ENCODE measurements around the gene C6orf47. TPM values are rescaled to one million over a fixed set of nuclear protein-coding genes. Genes with fewer than 3 reads are reported as not detected.

C6orf47 gene
- total and polyA plus RNA-seq, 2 donors from 2014 or later = 25.5 to 26.5 TPM

GRCh38 chr6:31676904-31677303 lies 16.3 kb upstream of the C6orf47 start:
- intact Hi-C loops (cut with DNase I) = no loop called here
- peaks cover 3 to 6% (median 4%) of the 10 kb centered on the region in 3 donors for H3K4me1 ChIP-seq (ENCODE audit: control insufficient read depth in 2 of 3, insufficient read depth in 2 of 3, low read depth in 1 of 3, low read length in 3 of 3)
- no peak for DNase-seq
- no peak overlapping the region for H3K27ac ChIP-seq (ENCODE audit: low read depth in 2 of 2, low read length in 2 of 2)
- no peak for TF ChIP-seq CTCF (IDR thresholded peaks at IDR 0.05; ENCODE audit: borderline replicate concordance, extremely low read depth, insufficient read depth)
- no peak overlapping the region for H3K4me3 ChIP-seq (ENCODE audit: low read length in 3 of 3)
- no peak for FAIRE-seq
- H3K36me3 ChIP-seq (ENCODE audit: control insufficient read depth in 2 of 3, insufficient read depth in 3 of 3, low read length in 3 of 3) = peaks cover 0 to 6% (median 0%) of the 10 kb centered on the region in 3 donors
- no peak overlapping the region for H3K9ac ChIP-seq (ENCODE audit: low read length in 3 of 3)
- no peaks in the 10 kb centered on the region for H3K27me3 ChIP-seq (ENCODE audit: control insufficient read depth, insufficient read depth, low read length)
- no peaks in the 10 kb centered on the region for H3K9me3 ChIP-seq (ENCODE audit: control insufficient read depth in 2 of 3, insufficient read depth in 1 of 3, low read length in 3 of 3)

DNA sequence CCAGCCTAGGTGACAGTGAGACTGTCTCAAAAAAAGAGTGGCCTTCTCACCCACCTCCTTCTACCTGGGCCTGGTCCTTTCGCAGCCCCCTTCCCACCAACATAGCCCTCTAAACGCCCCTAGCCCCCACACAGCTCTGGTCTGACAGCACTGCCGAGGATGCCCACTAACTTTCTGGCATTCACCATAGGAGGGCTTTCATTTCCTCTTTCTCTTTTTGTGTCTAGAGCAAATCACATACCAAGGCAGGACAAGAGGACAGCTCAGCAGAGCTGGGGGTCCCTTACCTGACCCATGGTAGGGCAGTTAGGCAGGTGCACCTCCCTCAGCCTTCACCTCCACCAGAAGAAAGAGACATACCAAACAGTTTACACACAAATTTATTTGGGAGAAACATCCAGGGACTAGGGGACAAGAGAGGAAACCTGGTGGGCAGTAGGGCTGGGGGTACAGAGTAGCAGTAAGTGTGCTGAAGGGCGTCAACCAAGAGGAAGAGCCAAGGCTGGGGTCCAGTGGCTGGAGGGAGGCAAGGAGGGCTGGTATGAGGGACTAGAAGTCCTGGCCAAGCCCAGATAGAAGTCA lies 15.8 kb upstream of the C6orf47 start:
- H3K27ac ChIP-seq (ENCODE audit: low read depth in 2 of 2, low read length in 2 of 2) = no peak overlapping the region
- no peak for TF ChIP-seq CTCF (IDR thresholded peaks at IDR 0.05; ENCODE audit: borderline replicate concordance, extremely low read depth, insufficient read depth)
- peaks cover 0 to 6% (median 3%) of the 10 kb centered on the region in 3 donors for H3K4me1 ChIP-seq (ENCODE audit: control insufficient read depth in 2 of 3, insufficient read depth in 2 of 3, low read depth in 1 of 3, low read length in 3 of 3)
- no peak overlapping the region for H3K4me3 ChIP-seq (ENCODE audit: low read length in 3 of 3)
- no peak for FAIRE-seq
- no peak overlapping the region for H3K9ac ChIP-seq (ENCODE audit: low read length in 3 of 3)
- no peaks in the 10 kb centered on the region for H3K27me3 ChIP-seq (ENCODE audit: control insufficient read depth, insufficient read depth, low read length)
- H3K9me3 ChIP-seq (ENCODE audit: control insufficient read depth in 2 of 3, insufficient read depth in 1 of 3, low read length in 3 of 3) = no peaks in the 10 kb centered on the region
- intact Hi-C loops (cut with DNase I) = no loop called here
- H3K36me3 ChIP-seq (ENCODE audit: control insufficient read depth in 2 of 3, insufficient read depth in 3 of 3, low read length in 3 of 3) = peaks cover 0 to 10% (median 0%) of the 10 kb centered on the region in 3 donors
- no peak for DNase-seq

DNA sequence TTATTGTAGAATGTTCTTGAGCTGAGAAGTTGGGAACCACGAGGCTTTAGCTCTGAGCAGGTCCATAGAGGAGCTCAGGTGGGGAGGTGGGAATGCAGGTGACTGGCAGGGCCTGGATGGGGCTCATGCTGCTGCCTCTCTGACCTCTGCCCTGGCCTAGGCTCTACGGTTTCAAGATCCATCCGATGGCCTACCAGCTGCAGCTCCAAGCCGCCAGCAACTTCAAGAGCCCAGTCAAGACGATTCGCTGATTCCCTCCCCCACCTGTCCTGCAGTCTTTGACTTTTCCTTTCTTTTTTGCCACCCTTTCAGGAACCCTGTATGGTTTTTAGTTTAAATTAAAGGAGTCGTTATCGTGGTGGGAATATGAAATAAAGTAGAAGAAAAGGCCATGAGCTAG lies 9.1 kb upstream of the C6orf47 start, which contains the start of gene LY6G5B:
Gene LY6G5B (plus strand): TSS at position 301 of the 400 bp plus-strand sequence. CDS start 975 bp downstream, outside the sequence.
- FAIRE-seq = no peak
- peaks cover 2 to 6% (median 6%) of the 10 kb centered on the region in 3 donors for H3K4me1 ChIP-seq (ENCODE audit: control insufficient read depth in 2 of 3, insufficient read depth in 2 of 3, low read depth in 1 of 3, low read length in 3 of 3)

More for the DNA sequence above, 9.1 kb upstream of the C6orf47 start, which contains the start of gene LY6G5B:
- no peak for DNase-seq
- Histone ChIP-seq H3K9ac (ENCODE audit: low read length in 3 of 3) (no peak within 1 kb of the TSS), H3K27me3 (ENCODE audit: control insufficient read depth, insufficient read depth, low read length) (no peaks in the 10 kb centered on the region), H3K27ac (ENCODE audit: low read depth in 2 of 2, low read length in 2 of 2) (no peak within 1 kb of the TSS), H3K36me3 (ENCODE audit: control insufficient read depth in 2 of 3, insufficient read depth in 3 of 3, low read length in 3 of 3) (peaks cover 17 to 45% (median 39%) of the 10 kb centered on the region in 3 donors), H3K4me3 (ENCODE audit: low read length in 3 of 3) (no peak within 1 kb of the TSS), H3K9me3 (ENCODE audit: control insufficient read depth in 2 of 3, insufficient read depth in 1 of 3, low read length in 3 of 3) (no peaks in the 10 kb centered on the region)
- no peak for TF ChIP-seq CTCF (IDR thresholded peaks at IDR 0.05; ENCODE audit: borderline replicate concordance, extremely low read depth, insufficient read depth)
- intact Hi-C loops (cut with DNase I) = no loop called here

Data from kidney (tissue), 14 donors.